NCI-H1092 (cell line): ENCODE results near the gene TRPM8.
"Not testable (repeated sequence)": the region's sequence is repeated elsewhere in the genome, so short reads cannot be mapped to it uniquely, and the experiment has no call there.

Experiments
- DNase-seq: peaks from one replicate; lab custom pipeline; 2025; lab: John Stamatoyannopoulos, UW

TRPM8 gene

DNA sequence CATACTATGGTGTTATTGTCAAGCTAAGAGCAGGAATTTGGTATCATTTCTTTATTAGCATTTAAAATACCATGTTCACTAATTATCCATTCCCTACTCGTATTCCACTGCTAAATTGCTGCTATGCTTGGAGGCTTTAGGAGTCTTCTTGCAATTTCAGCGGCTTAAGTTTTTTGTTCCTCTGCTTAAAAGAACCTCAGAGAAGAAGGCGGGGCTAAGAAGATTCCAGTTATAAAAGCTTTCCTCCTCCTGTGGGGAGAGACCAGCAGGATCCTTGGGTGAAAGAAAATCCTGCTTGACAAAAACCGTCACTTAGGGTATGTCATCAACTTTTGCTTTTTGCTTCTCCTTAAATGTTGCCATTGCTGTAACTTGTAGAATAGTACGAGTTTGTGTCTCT, at the start of gene TRPM8:
Gene TRPM8, plus strand, starts transcription at position 258 of the 400 bp plus-strand sequence. CDS start 9,165 bp downstream, outside the sequence.
- DNase-seq, result no peak

GRCh38 chr2:233867993-233868532, 49.1 kb upstream of the TRPM8 start, which contains the start of gene MSL3B:
TSS of gene MSL3B (minus strand) at chr2:233868386.
- no peak for DNase-seq

GRCh38 chr2:233871432-233871831, 45.7 kb upstream of the TRPM8 start:
- DNase-seq, result no peak

GRCh38 chr2:233872125-233872524, 45.0 kb upstream of the TRPM8 start:
- not testable (repeated sequence) for DNase-seq

DNA sequence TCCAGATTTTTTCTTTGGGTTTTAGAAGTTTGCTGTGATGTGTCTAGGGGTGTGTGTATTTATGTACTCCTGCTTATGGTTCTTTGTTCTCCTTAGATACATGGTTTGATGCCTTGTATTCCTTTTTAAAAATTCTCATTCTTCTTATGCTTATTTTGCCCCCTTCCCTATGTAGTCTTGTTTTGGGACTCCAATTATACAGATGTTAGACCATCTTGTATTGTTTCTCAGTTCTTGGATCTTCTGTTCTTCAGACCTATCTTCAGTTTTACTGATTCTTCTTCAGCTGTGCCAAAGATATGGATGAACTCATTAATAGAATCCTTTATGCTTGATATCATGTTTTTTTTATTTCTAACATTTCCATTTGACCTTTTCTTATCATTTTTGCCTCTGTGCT, 34.8 kb upstream of the TRPM8 start:
- no peak for DNase-seq

- DNase-seq, result no peak
Measured at GRCh38 chr2:233892793-233893192, 24.4 kb upstream of the TRPM8 start.

GRCh38 chr2:233896253-233896652, 20.9 kb upstream of the TRPM8 start:
- DNase-seq, result not testable (repeated sequence)

- DNase-seq, result no peak
Measured at GRCh38 chr2:233901367-233901766, 15.8 kb upstream of the TRPM8 start.

GRCh38 chr2:233901884-233902283, 15.3 kb upstream of the TRPM8 start:
- DNase-seq, result no peak

DNA sequence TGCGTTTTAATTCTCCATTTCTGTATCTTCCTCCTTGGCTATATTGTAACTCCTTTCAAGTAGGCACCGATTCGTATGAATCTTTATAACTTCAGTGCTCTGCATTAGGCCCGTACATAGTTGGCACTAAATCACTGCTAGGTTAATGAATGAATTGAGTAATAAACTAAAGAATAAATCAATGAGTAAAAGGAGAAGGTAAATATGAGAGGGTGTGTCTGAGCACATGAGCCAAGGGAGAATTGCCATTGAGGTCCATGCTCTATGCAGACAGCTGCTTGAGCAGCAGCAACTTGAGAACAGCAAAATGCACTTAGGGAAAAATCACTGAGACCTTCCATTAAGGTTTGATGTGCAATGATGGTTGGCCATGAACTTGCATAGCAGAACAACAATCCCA, 11.2 kb upstream of the TRPM8 start:
- DNase-seq, result no peak

DNA sequence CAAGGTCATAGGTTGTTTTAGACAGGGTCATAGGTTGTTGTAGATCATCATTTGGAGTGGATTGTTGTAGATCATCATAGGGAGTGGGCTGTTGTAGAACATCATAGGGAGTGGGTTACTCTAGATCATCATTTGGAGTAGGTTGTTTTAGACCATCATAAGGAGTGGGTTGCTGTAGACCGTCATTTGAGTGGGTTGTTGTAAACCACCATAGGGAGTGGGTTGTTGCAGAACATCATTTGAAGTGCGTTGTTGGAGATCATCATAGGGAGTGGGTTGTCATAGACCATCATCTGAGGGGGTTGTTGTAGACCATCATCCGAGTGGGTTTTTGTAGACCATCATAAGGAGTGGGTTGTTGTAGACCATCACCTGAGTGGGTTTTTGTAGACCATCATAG, 9.5 kb upstream of the TRPM8 start:
- no peak for DNase-seq

- DNase-seq, result no peak
Measured at GRCh38 chr2:233912691-233913423, 4.3 kb upstream of the TRPM8 start.

DNA sequence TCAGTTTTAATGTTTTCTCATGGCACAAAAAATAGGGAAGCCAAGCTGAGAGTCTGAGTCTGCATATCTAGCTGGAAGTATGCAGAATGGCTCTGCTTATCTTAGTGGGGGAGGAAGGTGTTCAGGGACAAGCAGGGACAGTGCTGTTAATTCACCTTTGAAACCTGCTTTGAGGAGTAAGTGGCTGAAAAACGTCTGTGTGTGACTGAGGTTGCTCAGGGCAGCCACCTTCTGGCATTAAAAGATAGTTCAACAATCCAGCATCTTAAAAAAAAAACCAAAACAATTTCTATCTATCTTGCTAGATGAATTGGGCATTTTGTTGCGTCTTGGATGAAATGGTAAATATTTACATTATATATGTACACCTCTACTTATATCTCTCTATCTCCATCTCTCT, 2.0 kb upstream of the TRPM8 start:
- DNase-seq, result no peak

- no peak for DNase-seq
Measured at GRCh38 chr2:233919319-233919718, 2.1 kb downstream of the TRPM8 start.

- DNase-seq, result no peak
Measured at GRCh38 chr2:233919938-233920337, 2.8 kb downstream of the TRPM8 start.

- DNase-seq, result no peak
Measured at GRCh38 chr2:233922471-233922870, 5.3 kb downstream of the TRPM8 start.

- no peak for DNase-seq
Measured at GRCh38 chr2:233925402-233925801, 8.2 kb downstream of the TRPM8 start.

DNA sequence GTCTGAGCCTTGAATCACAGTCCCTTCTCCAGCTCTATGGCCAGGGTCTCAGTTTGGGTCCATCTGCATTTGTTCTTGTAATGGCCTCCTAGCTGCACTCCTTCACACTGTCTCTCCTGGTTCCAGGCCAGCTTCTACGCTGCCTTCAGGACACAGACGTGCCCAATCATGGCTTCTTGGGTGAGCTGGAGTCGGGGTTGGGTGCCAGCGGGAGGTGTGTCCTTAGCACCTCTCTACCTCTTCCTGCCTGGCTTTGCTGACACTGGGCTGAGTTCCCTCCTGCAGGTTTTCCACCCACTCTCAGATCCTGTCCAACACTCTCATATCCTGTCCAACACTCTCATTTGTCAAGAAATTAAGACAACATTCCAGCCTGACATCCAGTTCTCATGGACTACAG, 9.6 kb downstream of the TRPM8 start:
- no peak for DNase-seq

DNA sequence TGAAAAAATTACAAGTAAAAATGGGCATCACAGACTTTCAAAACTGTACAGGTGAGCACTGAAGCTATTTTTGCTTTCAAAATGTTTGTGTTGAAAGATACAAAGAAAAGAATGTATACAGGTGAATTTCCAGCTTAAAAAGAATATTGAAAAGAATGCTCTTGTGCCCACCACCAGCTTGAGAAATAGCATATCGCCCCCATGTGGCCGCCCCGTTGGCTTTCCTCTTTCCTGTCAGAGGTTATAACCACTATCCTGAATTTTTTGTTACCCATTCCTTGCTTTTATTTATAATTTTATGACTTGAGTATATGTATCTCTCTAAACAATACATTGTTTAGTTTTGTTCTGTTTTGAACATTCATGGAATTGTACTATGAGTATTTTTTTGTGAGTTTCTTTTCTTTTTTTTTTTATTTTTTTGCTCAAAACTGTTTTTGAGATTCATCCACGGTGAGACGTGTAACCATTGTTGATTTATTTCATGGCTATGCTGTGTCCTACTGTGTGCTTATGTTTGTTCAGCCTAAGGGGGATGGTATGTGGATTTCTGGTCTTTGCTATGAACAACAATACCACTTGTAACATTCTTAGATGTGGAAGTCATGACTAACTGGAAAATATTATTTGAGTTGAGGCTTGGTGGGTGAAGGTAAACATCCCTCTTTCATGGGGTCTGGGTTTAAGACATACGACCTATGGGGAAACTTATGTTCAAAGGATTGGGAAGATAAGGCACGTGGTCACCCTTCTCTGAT, 11.6 kb downstream of the TRPM8 start:
- DNase-seq, result peak; percentile 5

GRCh38 chr2:233929352-233930022, 12.3 kb downstream of the TRPM8 start:
- no peak for DNase-seq

DNA sequence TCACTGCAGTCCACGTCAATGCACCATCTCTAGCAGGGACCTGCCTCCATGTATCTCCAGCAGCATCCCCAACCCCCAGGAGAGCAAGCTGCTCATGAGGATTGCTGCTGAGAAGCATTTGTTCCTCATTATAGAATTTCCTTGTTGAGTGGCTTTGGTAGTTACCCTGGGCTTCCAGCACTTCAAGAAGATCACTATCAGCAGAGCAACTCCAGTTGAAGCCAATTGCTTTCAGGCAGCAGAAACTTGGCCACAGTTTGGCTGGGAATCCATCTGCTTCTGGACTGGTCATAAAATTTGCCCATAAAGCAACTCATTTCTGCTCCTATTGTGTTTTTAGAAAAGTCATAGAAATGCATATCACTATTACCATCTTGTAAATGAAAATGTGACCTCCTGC, 17.4 kb downstream of the TRPM8 start:
- DNase-seq, result no peak

DNA sequence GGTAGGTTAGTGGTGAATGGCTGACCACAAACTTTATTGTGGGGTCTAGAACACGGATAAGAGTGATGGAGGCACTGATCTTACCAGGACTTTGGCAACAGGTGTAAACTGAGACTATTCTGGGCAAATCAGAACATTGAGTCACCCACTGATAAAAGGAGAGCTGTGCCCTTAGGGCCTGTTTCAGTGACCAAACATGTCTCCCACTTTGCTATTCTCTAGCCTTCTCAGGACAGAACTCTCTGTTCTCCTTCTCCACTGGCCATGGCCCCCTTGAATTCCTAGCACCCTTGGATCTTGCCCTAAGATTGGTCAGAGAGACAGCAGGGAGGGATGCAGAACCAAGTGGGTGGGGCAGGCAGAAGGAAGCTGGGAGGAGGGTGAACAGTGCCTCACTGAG, 18.3 kb downstream of the TRPM8 start:
- no peak for DNase-seq

GRCh38 chr2:233936089-233936488, 18.9 kb downstream of the TRPM8 start:
- DNase-seq, result no peak
